Stimulated activated CD4-positive, alpha-beta T cell treated with anti-CD3 and anti-CD28 coated beads, TNF-alpha, amount 100 ng/mL, for 48 hours (primary cell): ENCODE data around the gene TAF10.

Source experiments
- DNase-seq, 3 donors: peaks; one replicate each; pipeline ENCODE4 v3.0.0-alpha.2; 2020; ENCODE audit warnings: low read depth in 3 of 3

The TAF10 gene

GRCh38 chr11:6608726-6609501 lies 3.1 kb downstream of the TAF10 start:
- DNase-seq, result no peak

DNA sequence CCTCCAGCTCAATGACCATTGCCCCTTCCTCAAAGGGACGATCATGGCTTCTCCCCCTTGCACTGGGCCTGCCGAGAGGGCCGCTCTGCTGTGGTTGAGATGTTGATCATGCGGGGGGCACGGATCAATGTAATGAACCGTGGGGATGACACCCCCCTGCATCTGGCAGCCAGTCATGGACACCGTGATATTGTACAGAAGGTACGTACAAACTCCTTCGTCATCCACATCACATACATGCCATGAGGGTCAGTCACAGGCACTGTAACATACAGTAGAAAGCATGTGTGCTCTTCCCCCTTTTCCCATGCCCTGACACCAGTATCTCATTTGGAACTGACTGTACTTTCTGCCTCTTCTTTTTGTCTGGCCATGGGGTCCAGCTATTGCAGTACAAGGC lies 4.0 kb downstream of the TAF10 start:
- DNase-seq, result no peak

GRCh38 chr11:6607190-6607795 lies 4.7 kb downstream of the TAF10 start:
- no peak for DNase-seq

DNA sequence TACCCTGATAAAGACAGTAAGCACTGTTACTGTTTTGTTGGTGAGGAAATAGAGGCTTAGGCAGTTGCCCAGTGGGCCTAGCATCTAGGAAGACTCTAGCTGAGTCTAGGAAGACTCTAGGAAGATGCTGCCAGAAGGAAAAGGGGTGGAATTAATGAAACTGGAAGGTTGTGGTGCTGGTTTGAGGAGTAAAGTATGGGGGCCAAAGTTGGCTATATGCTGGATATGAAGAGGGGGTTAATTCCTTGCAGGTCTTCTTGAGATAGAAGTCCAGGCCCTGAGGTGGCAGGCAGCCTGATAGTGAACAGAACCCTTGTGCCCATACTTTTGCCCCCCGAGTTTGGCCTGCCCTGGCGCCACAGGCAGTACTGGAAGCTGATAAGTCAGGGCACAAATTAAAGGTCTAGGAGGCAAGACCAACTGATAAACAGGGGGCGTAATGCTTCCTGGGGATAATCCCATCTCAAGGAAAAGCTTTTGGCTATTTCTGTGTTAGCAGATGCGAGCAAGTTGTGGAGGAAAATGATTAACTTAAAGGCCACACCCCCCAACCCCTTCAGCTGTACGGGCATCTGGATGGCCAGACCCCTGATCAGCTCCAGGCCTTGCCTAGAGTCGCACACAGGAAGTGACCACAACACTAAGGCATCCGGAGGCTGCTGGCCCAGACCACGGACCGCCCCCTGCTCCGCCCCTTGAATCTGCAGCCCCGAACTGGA lies 5.4 kb downstream of the TAF10 start:
- DNase-seq, result no peak

DNA sequence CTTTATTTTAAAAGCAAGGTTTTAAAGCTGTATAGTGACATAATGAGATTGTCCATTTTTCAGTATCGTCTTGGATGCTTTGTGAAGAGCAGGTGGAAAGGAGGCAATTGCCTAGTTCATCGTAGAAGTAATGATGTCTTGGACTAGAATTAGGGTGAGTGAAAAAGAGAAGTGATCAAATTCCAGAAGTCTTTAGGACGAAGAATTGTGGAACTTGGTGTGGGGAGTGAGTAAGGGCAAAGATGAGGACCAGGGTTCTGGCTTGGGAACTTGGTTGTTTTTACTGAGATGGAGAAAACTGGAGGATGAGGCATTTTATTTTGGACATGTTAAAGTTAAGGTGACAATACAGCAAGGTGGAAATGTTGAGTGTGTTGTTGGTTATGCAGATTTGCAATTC lies 7.2 kb downstream of the TAF10 start:
- no peak for DNase-seq

DNA sequence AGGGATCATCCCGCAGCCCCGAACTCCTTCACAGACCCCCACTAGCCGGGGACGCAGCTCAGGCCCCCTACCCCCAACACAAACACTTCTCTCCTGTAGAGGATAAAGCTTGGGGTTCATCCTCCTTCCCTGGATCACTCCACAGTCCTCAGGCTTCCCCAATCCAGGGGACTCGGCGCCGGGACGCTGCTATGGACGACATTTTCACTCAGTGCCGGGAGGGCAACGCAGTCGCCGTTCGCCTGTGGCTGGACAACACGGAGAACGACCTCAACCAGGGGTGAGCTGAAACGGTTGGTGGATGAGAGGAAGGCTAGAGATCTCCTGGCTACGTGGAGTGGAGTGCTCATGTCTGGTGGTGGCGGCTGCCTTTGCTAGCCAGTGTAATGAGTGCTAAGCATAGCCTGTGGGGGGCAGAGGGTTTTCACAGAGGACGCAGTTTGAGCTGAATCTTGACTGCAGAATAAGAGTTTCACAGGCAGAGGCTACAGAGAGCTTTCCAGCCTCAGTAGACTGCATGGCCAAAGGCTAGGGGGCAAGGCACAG lies 7.9 kb downstream of the TAF10 start:
- DNase-seq, result no peak

DNA sequence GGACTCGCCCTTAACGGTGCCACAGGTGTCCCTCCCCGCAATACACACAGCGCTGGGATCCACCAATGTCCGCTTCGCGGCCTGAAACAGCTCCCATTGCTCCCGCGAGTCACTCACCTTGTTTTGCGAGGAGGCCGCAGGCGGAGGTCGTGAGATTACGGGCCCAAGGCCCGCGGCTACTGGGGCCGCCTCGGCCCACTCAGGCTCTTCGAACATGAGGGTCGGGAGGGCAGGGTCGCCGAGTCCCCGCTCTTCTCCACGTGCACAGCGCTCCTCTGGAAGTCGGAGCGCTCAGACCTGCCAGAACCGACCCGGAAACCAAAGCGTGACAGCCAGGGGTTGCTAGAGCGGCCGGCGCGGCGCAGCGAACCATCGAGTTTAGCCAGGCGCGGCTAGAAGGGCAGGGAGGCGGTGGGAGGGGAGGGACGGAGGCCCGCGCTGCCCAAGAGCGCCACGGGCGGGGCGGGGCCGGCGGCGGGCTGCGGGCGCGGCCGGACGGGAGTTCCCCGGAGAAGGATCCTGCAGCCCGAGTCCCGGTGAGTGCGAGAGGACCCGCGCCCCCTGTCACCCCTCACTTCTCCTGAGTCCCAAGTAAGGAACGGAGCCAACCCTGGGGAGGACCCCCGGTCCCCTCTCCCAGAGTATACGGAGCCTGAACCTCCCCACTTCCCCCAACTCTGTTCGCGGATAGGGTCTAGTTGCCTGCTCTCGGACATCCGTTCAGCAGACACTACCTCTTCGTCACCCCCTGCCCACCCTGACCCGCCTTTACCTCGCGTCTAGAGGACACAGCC lies 8.5 kb downstream of the TAF10 start, which contains the start of the genes ILK and RRP8:
Gene ILK (plus strand): TSS at position 488 of the 794 bp plus-strand sequence. CDS start 498 bp downstream, outside the sequence.
Gene RRP8 (minus strand): TSS at position 330 of the 794 bp plus-strand sequence. CDS start 114 bp downstream, at position 216.
- peak; percentile 77 to 83 (median 78) for DNase-seq

GRCh38 chr11:6602096-6602940 lies 9.7 kb downstream of the TAF10 start:
- no peak for DNase-seq

GRCh38 chr11:6601041-6601461 lies 11.0 kb downstream of the TAF10 start:
- DNase-seq, result no peak

DNA sequence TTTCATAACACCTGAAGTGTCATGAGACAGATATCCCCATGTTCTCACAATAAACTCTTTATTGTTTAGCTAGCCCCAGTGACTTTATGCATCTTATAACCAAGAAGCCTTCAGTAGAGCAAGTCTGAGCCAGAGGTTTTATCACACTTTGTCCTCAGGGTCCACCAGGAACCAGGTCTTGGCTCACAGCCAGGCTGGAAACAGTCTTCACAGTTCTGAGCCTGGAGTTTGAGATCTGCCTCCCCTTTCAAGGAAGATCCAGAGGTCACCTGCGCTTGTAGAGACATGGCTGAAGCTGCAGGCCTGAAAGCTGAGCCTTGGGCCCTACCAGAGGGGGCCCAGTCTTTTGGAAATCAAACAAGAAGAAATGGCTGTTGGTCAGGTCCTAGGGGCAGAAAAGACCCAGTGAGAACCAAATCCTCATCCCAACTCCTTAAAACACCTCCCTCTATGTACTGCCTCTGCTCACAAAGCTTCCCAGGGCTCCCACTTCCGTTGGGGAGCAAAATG lies 12.1 kb downstream of the TAF10 start:
- no peak for DNase-seq

- DNase-seq, result no peak
Measured at GRCh38 chr11:6599449-6599848, 12.6 kb downstream of the TAF10 start.

- DNase-seq, result no peak
Measured at GRCh38 chr11:6598555-6598954, 13.5 kb downstream of the TAF10 start.

GRCh38 chr11:6596239-6596877 lies 15.7 kb downstream of the TAF10 start:
- DNase-seq, result no peak

- no peak for DNase-seq
Measured at GRCh38 chr11:6594142-6594768, 17.8 kb downstream of the TAF10 start.

DNA sequence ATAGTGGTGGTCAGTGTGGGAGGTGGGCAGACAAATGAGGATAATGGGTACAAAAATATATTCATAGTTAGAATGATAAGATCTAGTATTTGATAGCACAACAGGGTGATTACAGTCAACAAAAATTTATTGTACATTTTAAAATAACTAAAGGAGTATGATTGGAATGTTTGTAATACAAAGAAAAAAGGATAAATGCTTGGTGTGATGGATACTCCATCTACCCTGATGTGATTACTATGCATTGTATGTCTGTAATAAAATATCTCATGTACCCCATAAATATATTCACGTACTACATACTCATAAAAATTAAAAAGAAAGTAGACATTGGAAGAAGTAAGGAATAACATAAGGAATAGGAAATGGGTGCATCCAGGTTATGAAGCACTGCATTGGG lies 24.0 kb downstream of the TAF10 start:
- no peak for DNase-seq

GRCh38 chr11:6587360-6587953 lies 24.6 kb downstream of the TAF10 start:
- no peak for DNase-seq

DNA sequence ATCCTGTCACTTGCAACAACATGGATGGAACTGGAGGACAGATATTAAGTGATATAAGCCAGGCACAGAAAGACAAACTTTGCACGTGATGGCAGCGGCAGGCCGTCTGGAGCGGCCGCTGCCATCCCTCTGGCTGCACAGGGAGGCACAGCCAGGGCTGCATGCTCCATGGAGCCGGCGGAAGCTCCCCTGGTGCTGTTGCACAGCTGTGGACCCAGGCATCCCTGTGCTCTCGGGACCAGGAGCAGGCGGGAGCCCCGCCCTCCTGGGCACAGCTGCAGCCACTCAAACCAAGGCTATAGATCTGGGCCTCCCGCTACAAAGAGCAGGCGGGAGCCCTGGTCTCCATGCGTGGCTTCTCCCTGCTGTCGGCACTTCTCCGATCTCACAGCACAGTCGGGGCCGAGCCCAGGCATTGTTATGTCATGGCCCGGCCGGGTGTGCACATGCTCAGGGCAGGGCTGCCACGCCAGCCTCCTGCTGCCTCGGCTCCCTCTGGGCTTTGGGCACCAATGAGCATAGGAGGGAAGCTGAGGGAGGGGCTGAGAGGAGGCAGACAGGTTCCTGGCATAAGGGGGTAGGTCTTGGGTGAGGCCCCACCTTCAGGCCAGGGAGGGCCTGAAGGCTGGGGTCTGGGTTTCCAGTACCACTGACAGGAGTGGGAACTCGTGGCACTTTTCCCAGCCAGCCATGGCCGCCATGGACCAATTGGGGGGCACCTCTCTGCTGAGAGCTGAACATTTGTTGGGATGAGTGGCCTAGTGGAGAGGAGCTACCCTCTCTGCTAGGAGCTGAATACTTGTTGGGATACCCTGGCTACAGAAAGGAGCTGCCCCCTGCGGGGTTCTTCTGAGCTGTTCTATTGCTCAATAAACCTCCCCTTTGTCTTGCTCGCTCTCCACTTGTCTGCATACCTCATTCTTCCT lies 25.3 kb downstream of the TAF10 start:
- no peak for DNase-seq

- DNase-seq, result no peak
Measured at GRCh38 chr11:6584528-6584927, 27.5 kb downstream of the TAF10 start.
